Esophagus muscularis mucosa (tissue), 3 donors: ENCODE results near the gene PDE4D.

Experiments
- CTCF ChIP-seq, 3 experiments: fragments of 200-600 bp in 2 of 3; fragments of 450-650 bp in 1 of 3; sonication (generic) in 2 of 3; IDR thresholded peaks; one replicate each; pipeline ENCODE4 v1.5.1; 2017 to 2019; ENCODE audit warnings: antibody characterized with exemption in 3 of 3, mild to moderate bottlenecking in 2 of 3, moderate library complexity in 1 of 3
- POLR2A ChIP-seq: fragments of 450-650 bp; IDR thresholded peaks from one replicate; pipeline ENCODE4 v1.6.1; 2017; ENCODE audit warnings: antibody characterized with exemption, moderate library complexity, mild to moderate bottlenecking, low read depth

- TF ChIP-seq POLR2A (no peak), CTCF (IDR thresholded peaks at IDR 0.05) (no peak)
These were observed 546.5 kb downstream of the PDE4D start for GRCh38 chr5:59346982-59347381.
